DND-41 (cell line): ENCODE results near the gene SRMS.

Source experiments
- ATAC-seq: fragments of 200-7000 bp; cut with Tn5 transposase; 3 replicates; pipeline ENCODE4 v1.9.1; 2021; ENCODE audit warnings: low read depth; ENCODE audit not compliant: insufficient read depth
- DNase-seq: peaks from one replicate; pipeline ENCODE4 v3.0.0-alpha.2; 2020
- H2AFZ ChIP-seq: 2 replicates; pipeline ENCODE4 v1.6.0; 2012; ENCODE audit warnings: low read depth, low read length
- H3K27ac ChIP-seq: 2 replicates; pipeline ENCODE4 v1.5.1; 2012; ENCODE audit warnings: low read length, inconsistent platforms
- H3K27me3 ChIP-seq: fragments of 200-600 bp; sonication (generic); 2 replicates; pipeline ENCODE4 v1.6.0; 2012; ENCODE audit warnings: low read length, mild to moderate bottlenecking, inconsistent platforms; ENCODE audit not compliant: insufficient read depth, poor library complexity
- H3K36me3 ChIP-seq: 2 replicates; pipeline ENCODE4 v1.5.1; 2012; ENCODE audit warnings: low read length, inconsistent platforms; ENCODE audit not compliant: insufficient read depth
- H3K4me1 ChIP-seq: 2 replicates; pipeline ENCODE4 v1.5.1; 2012; ENCODE audit warnings: mild to moderate bottlenecking, low read length; ENCODE audit not compliant: insufficient read depth
- H3K4me2 ChIP-seq: 2 replicates; pipeline ENCODE4 v1.6.0; 2012; ENCODE audit warnings: mild to moderate bottlenecking, moderate library complexity, low read length, inconsistent platforms; ENCODE audit not compliant: insufficient read depth
- H3K4me3 ChIP-seq, 2 experiments: fragments of 200-600 bp in 1 of 2; shearing (Covaris generic) in 1 of 2; 2 replicates each; pipeline ENCODE4 v1.5.1; 2012 to 2016; ENCODE audit warnings: inconsistent platforms in 2 of 2, low read length in 2 of 2, mild to moderate bottlenecking in 2 of 2, low read depth in 1 of 2, moderate library complexity in 1 of 2
- H3K79me2 ChIP-seq: 2 replicates; pipeline ENCODE4 v1.6.0; 2012; ENCODE audit warnings: low read length, inconsistent platforms; ENCODE audit not compliant: insufficient read depth
- H3K9ac ChIP-seq: 2 replicates; pipeline ENCODE4 v1.6.0; 2012; ENCODE audit warnings: low read depth, mild to moderate bottlenecking, inconsistent platforms, low read length, moderate library complexity
- H3K9me3 ChIP-seq: 2 replicates; pipeline ENCODE4 v1.5.1; 2012; ENCODE audit warnings: low read length, moderate library complexity, mild to moderate bottlenecking, inconsistent platforms; ENCODE audit not compliant: insufficient read depth, severe bottlenecking
- H4K20me1 ChIP-seq: 2 replicates; pipeline ENCODE4 v1.6.0; 2012; ENCODE audit warnings: low read length; ENCODE audit not compliant: insufficient read depth
- CTCF ChIP-seq: IDR thresholded peaks from 2 replicates; pipeline ENCODE4 v1.5.1; 2012; ENCODE audit warnings: borderline replicate concordance, low read length, moderate library complexity, mild to moderate bottlenecking; ENCODE audit not compliant: poor library complexity, severe bottlenecking; ENCODE audit errors: extremely low read depth
- EZH2 ChIP-seq: IDR thresholded peaks from 3 replicates; pipeline ENCODE4 v1.6.1; 2012; ENCODE audit warnings: borderline replicate concordance, low read depth, mild to moderate bottlenecking, moderate library complexity, low read length, inconsistent platforms; ENCODE audit not compliant: severe bottlenecking

Gene SRMS

GRCh38 chr20:63500151-63500901 lies 47.2 kb downstream of the SRMS start:
- no peak overlapping the region for H3K4me2 ChIP-seq
- no peak overlapping the region for H3K27ac ChIP-seq
- peaks cover 13% of the 10 kb centered on the region; the same call in 1 of the 2 replicates for H4K20me1 ChIP-seq
- ATAC-seq, result no peak
- no peaks in the 10 kb centered on the region for H3K79me2 ChIP-seq
- H3K4me1 ChIP-seq, result peaks cover 9% of the 10 kb centered on the region
- no peak for DNase-seq
- no peak overlapping the region for H3K9ac ChIP-seq
- no peaks in the 10 kb centered on the region for H3K36me3 ChIP-seq
- H3K27me3 ChIP-seq, result no peaks in the 10 kb centered on the region
- H2AFZ ChIP-seq, result no peak overlapping the region
- H3K9me3 ChIP-seq, result no peaks in the 10 kb centered on the region
- no peak for TF ChIP-seq CTCF
- no peak for TF ChIP-seq EZH2
- no peak overlapping the region for H3K4me3 ChIP-seq

GRCh38 chr20:63499338-63499969 lies 48.1 kb downstream of the SRMS start:
- DNase-seq (no peak), ATAC-seq (no peak)
- H3K9me3 ChIP-seq, result no peaks in the 10 kb centered on the region
- no peaks in the 10 kb centered on the region for H3K36me3 ChIP-seq
- H3K79me2 ChIP-seq, result no peaks in the 10 kb centered on the region
- H3K4me2 ChIP-seq, result no peak overlapping the region
- peaks cover 13% of the 10 kb centered on the region; the same call in 1 of the 2 replicates for H4K20me1 ChIP-seq
- no peaks in the 10 kb centered on the region for H3K27me3 ChIP-seq
- H3K4me1 ChIP-seq, result peaks cover 9% of the 10 kb centered on the region
- H3K27ac ChIP-seq, result no peak overlapping the region
- H3K4me3 ChIP-seq, result no peak overlapping the region
- TF ChIP-seq EZH2 (no peak), CTCF (no peak)
- H2AFZ ChIP-seq, result no peak overlapping the region
- no peak overlapping the region for H3K9ac ChIP-seq

- H2AFZ ChIP-seq, result no peak within 1 kb of the TSS
Measured at GRCh38 chr20:63498960-63499337, 48.6 kb downstream of the SRMS start, which contains the start of gene EEF1A2. Gene EEF1A2, minus strand, starts transcription at chr20:63499083. Its CDS starts 1,320 bp downstream, at chr20:63497763.

More at GRCh38 chr20:63498960-63499337, 48.6 kb downstream of the SRMS start, which contains the start of gene EEF1A2:
- Histone ChIP-seq H3K36me3 (no peaks in the 10 kb centered on the region), H3K4me1 (peaks cover 9% of the 10 kb centered on the region), H3K27ac (no peak within 1 kb of the TSS), H3K4me3 (no peak within 1 kb of the TSS), H3K4me2 (no peak within 1 kb of the TSS), H3K9me3 (no peaks in the 10 kb centered on the region), H3K9ac (no peak within 1 kb of the TSS), H4K20me1 (peaks cover 13% of the 10 kb centered on the region; the same call in 1 of the 2 replicates), H3K79me2 (no peaks in the 10 kb centered on the region), H3K27me3 (no peaks in the 10 kb centered on the region)
- TF ChIP-seq CTCF, result no peak
- no peak for TF ChIP-seq EZH2
- ATAC-seq (no peak), DNase-seq (no peak)
